Uterus (tissue), 4 donors: ENCODE results near the gene UPK1A. TPM values are rescaled to one million over a fixed set of nuclear protein-coding genes. Genes with fewer than 3 reads are reported as not detected.

Source experiments
- DNase-seq, 2 donors: peaks; one replicate each; pipeline ENCODE4 v3.0.0-alpha.2; 2019 to 2020
- H3K27ac ChIP-seq, 2 donors: fragments of 200-600 bp; sonication (generic); 1 replicate in 1 of 2; 2 replicates in 1 of 2; pipeline ENCODE4 v1.5.1; 2016 to 2018
- H3K27me3 ChIP-seq, 2 donors: fragments of 200-600 bp; sonication (generic); one replicate each; pipeline ENCODE4 v1.5.1; 2018 to 2019; ENCODE audit warnings: control low read depth in 1 of 2
- H3K36me3 ChIP-seq, 2 donors: fragments of 200-600 bp; sonication (generic); one replicate each; pipeline ENCODE4 v1.5.1; 2019; ENCODE audit warnings: control low read depth in 1 of 2
- H3K4me1 ChIP-seq, 2 donors: fragments of 200-600 bp; sonication (generic); one replicate each; pipeline ENCODE4 v1.5.1; 2018 to 2019; ENCODE audit warnings: control low read depth in 1 of 2
- H3K4me3 ChIP-seq, 2 donors: fragments of 200-600 bp; sonication (generic); 1 replicate in 1 of 2; 2 replicates in 1 of 2; pipeline ENCODE4 v1.5.1; 2018 to 2019; ENCODE audit warnings: mild to moderate bottlenecking in 1 of 2
- H3K9me3 ChIP-seq, 2 donors: fragments of 200-600 bp; sonication (generic); one replicate each; pipeline ENCODE4 v1.5.1; 2019; ENCODE audit warnings: control low read depth in 1 of 2
- CTCF ChIP-seq, 4 experiments: fragments of 200-600 bp in 2 of 4; fragments of 450-650 bp in 2 of 4; sonication (generic) in 2 of 4; IDR thresholded peaks; one replicate each; pipeline ENCODE4 v1.5.1; 2016 to 2019; ENCODE audit warnings: antibody characterized with exemption in 4 of 4, mild to moderate bottlenecking in 2 of 4, moderate library complexity in 1 of 4
- POLR2A ChIP-seq, 2 donors: fragments of 450-650 bp; IDR thresholded peaks; one replicate each; pipeline ENCODE4 v1.6.1; 2016; ENCODE audit warnings: antibody characterized with exemption in 2 of 2, mild to moderate bottlenecking in 1 of 2, moderate library complexity in 1 of 2
- intact Hi-C: fragments of 100-400 bp; cut with DNase I; formaldehyde crosslinking; loops from one replicate; pipeline ENCODE4 v1.15.1; 2023; ENCODE audit warnings: low total_unique reads
- total RNA-seq, 4 donors: library from RNA; depleted of rRNA in 3 of 4; stranded (reverse); fragments of >200 nt in 3 of 4; gene quantifications; one replicate each; pipeline versions ENCODE4 v1.1.0 to v1.2.4, GENCODE V29; 2014 to 2023
- donor health status: DM: yes; HTN: yes; CAD: no.

Gene UPK1A
- total RNA-seq, 4 donors from 2014 or later = 0.91 TPM; not detected in 3

- TF ChIP-seq CTCF (IDR thresholded peaks at IDR 0.05) (no peak), POLR2A (IDR thresholded peaks at IDR 0.05) (no peak)
Observed at GRCh38 chr19:35663981-35664380, 2.3 kb upstream of the UPK1A start.

GRCh38 chr19:35665157-35665556 is 1.2 kb upstream of the UPK1A start:
- Histone ChIP-seq H3K27me3 (no peaks in the 10 kb centered on the region), H3K4me3 (no peak overlapping the region), H3K9me3 (no peaks in the 10 kb centered on the region), H3K4me1 (no peaks in the 10 kb centered on the region), H3K27ac (no peak overlapping the region), H3K36me3 (no peaks in the 10 kb centered on the region)
- intact Hi-C loops = no loop called here
- TF ChIP-seq CTCF (IDR thresholded peaks at IDR 0.05) (no peak), POLR2A (IDR thresholded peaks at IDR 0.05) (no peak)
- DNase-seq = no peak

More at GRCh38 chr19:35663981-35664380, 2.3 kb upstream of the UPK1A start:
- H3K9me3 ChIP-seq = no peaks in the 10 kb centered on the region
- H3K4me1 ChIP-seq = no peaks in the 10 kb centered on the region
- intact Hi-C loops = no loop called here
- no peaks in the 10 kb centered on the region for H3K27me3 ChIP-seq
- no peaks in the 10 kb centered on the region for H3K36me3 ChIP-seq
- DNase-seq = no peak
- H3K4me3 ChIP-seq = no peak overlapping the region
- H3K27ac ChIP-seq = no peak overlapping the region

GRCh38 chr19:35665604-35666003 is 713 bp upstream of the UPK1A start:
- Histone ChIP-seq H3K4me3 (no peak overlapping the region), H3K9me3 (no peaks in the 10 kb centered on the region), H3K27me3 (no peaks in the 10 kb centered on the region), H3K27ac (no peak overlapping the region), H3K36me3 (no peaks in the 10 kb centered on the region), H3K4me1 (no peaks in the 10 kb centered on the region)
- TF ChIP-seq POLR2A (IDR thresholded peaks at IDR 0.05) (no peak), CTCF (IDR thresholded peaks at IDR 0.05) (no peak)
- intact Hi-C loops = no loop called here
- no peak for DNase-seq

GRCh38 chr19:35669566-35669965 is 3.2 kb downstream of the UPK1A start:
- no peak for DNase-seq
- H3K27ac ChIP-seq = no peak overlapping the region
- H3K4me1 ChIP-seq = no peaks in the 10 kb centered on the region
- peaks cover 0 to 10% of the 10 kb centered on the region in 2 donors for H3K27me3 ChIP-seq
- H3K36me3 ChIP-seq = no peaks in the 10 kb centered on the region
- TF ChIP-seq POLR2A (IDR thresholded peaks at IDR 0.05) (no peak), CTCF (IDR thresholded peaks at IDR 0.05) (no peak)
- H3K4me3 ChIP-seq = no peak overlapping the region
- H3K9me3 ChIP-seq = no peaks in the 10 kb centered on the region
- intact Hi-C loops = no loop called here

- intact Hi-C loops = no loop called here
- no peak for DNase-seq
- TF ChIP-seq POLR2A (IDR thresholded peaks at IDR 0.05) (no peak), CTCF (IDR thresholded peaks at IDR 0.05) (no peak)
- no peaks in the 10 kb centered on the region for H3K9me3 ChIP-seq
- H3K36me3 ChIP-seq = no peaks in the 10 kb centered on the region
- H3K4me3 ChIP-seq = no peak overlapping the region
- no peak overlapping the region for H3K27ac ChIP-seq
- no peaks in the 10 kb centered on the region for H3K4me1 ChIP-seq
- peaks cover 0 to 10% of the 10 kb centered on the region in 2 donors for H3K27me3 ChIP-seq
Observed at GRCh38 chr19:35669974-35670373, 3.7 kb downstream of the UPK1A start.
